ENCODE results near the gene SLC11A1.

The SLC11A1 gene

GRCh38 chr2:218430721-218431120, 48.6 kb downstream of the SLC11A1 start:
- TF ChIP-seq POLR2A (IDR thresholded peaks at IDR 0.05; ENCODE audit: low read depth, low read length), result no peak
- no peak for TF ChIP-seq POLR2AphosphoS5 (IDR thresholded peaks at IDR 0.05; ENCODE audit: low read depth, low read length)
- TF ChIP-seq TAF1 (IDR thresholded peaks at IDR 0.05; ENCODE audit: borderline replicate concordance, low read depth, low read length), result no peak
- DNase-seq (ENCODE audit: insufficient read length) (no peak), FAIRE-seq (no peak)

DNA sequence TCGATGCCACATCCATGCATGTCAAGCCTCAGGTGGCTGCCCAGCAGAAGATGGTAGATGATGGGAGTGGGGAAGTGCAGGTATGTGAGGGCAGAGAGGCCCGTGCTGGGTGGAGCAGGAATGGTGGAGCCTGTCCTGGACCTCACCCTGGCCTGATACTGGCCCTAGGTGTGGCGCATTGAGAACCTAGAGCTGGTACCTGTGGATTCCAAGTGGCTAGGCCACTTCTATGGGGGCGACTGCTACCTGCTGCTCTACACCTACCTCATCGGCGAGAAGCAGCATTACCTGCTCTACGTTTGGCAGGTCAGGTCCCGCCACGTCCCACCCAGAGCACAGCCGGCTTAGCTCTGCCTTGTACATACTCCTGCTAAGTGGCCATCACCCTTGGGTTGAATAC, 49.8 kb downstream of the SLC11A1 start:
- DNase-seq (ENCODE audit: insufficient read length) (no peak), FAIRE-seq (no peak)
- no peak for TF ChIP-seq POLR2A (IDR thresholded peaks at IDR 0.05; ENCODE audit: low read depth, low read length)
- TF ChIP-seq TAF1 (IDR thresholded peaks at IDR 0.05; ENCODE audit: borderline replicate concordance, low read depth, low read length), result no peak
- no peak for TF ChIP-seq POLR2AphosphoS5 (IDR thresholded peaks at IDR 0.05; ENCODE audit: low read depth, low read length)

GRCh38 chr2:218432676-218433365, 50.7 kb downstream of the SLC11A1 start:
- no peak for FAIRE-seq
- TF ChIP-seq POLR2AphosphoS5 (IDR thresholded peaks at IDR 0.05; ENCODE audit: low read depth, low read length) (no peak), TAF1 (IDR thresholded peaks at IDR 0.05; ENCODE audit: borderline replicate concordance, low read depth, low read length) (no peak), POLR2A (IDR thresholded peaks at IDR 0.05; ENCODE audit: low read depth, low read length) (no peak)
- no peak for DNase-seq (ENCODE audit: insufficient read length)

GRCh38 chr2:218434456-218434855, 52.4 kb downstream of the SLC11A1 start:
- no peak for TF ChIP-seq POLR2A (IDR thresholded peaks at IDR 0.05; ENCODE audit: low read depth, low read length)
- TF ChIP-seq POLR2AphosphoS5 (IDR thresholded peaks at IDR 0.05; ENCODE audit: low read depth, low read length), result no peak
- no peak for TF ChIP-seq TAF1 (IDR thresholded peaks at IDR 0.05; ENCODE audit: borderline replicate concordance, low read depth, low read length)
- FAIRE-seq (no peak), DNase-seq (ENCODE audit: insufficient read length) (no peak)

DNA sequence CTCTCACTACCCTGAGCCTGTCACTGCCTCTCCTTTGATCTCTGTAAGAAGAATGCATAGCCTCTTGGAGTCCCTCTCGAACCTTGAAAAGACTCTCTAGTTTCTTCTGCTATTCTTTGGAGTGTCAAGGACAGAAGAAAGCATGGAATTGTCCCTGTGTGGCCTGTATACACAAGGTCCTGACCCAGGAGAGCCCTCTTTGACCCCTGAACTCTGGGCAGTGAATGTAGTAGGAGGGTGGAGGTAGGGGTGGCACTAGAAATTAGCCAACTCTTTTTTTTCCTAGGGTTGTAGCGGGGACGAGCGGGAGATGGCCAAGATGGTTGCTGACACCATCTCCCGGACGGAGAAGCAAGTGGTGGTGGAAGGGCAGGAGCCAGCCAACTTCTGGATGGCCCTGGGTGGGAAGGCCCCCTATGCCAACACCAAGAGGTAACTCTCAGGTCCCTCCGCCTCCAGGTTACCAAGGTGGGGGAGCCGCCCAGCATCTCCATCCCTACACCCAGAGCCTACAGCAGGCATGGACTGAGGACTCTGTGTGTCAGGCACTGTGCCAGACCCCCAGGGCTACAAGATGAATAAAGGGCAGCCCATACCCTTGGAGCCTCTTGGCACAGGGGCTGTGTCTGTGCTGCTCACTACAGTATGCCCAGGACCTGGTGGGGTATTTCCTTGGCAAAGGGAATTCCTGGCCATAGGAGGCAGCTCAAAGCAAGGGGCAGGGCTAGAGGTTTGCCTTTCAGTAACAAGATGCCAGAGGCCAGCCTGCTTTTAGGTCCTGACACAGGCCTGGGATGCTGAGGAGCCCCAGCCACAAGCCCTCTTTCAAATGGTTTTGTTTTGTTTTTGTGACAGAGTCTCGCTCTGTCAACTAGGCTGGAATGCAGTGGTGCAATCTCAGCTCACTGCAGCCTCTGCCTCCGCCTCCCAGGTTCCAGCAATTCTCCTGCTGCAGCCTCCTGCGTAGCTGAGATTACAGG, 53.2 kb downstream of the SLC11A1 start:
- TF ChIP-seq POLR2A (IDR thresholded peaks at IDR 0.05; ENCODE audit: low read depth, low read length), result no peak
- no peak for TF ChIP-seq TAF1 (IDR thresholded peaks at IDR 0.05; ENCODE audit: borderline replicate concordance, low read depth, low read length)
- no peak for TF ChIP-seq POLR2AphosphoS5 (IDR thresholded peaks at IDR 0.05; ENCODE audit: low read depth, low read length)
- FAIRE-seq (no peak), DNase-seq (ENCODE audit: insufficient read length) (no peak)

DNA sequence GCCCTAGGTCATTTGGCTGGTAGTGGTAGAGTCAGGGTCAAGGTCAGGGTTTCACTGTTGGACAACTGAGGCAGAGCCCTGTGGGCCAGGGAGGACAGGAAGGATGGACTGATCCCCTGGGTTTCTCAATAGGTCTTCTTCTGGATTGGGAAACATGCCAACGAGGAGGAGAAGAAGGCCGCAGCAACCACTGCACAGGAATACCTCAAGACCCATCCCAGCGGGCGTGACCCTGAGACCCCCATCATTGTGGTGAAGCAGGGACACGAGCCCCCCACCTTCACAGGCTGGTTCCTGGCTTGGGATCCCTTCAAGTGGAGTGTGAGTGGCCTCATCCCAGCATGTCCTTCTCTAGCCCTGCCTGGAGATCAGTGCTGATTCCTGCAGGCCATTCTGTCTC, 54.9 kb downstream of the SLC11A1 start:
- DNase-seq (ENCODE audit: insufficient read length), result no peak
- no peak for FAIRE-seq
- TF ChIP-seq POLR2AphosphoS5 (IDR thresholded peaks at IDR 0.05; ENCODE audit: low read depth, low read length), result no peak
- TF ChIP-seq TAF1 (IDR thresholded peaks at IDR 0.05; ENCODE audit: borderline replicate concordance, low read depth, low read length), result no peak
- TF ChIP-seq POLR2A (IDR thresholded peaks at IDR 0.05; ENCODE audit: low read depth, low read length), result no peak

GRCh38 chr2:218437969-218438368, 55.9 kb downstream of the SLC11A1 start:
- DNase-seq (ENCODE audit: insufficient read length) (no peak), FAIRE-seq (no peak)
- no peak for TF ChIP-seq POLR2A (IDR thresholded peaks at IDR 0.05; ENCODE audit: low read depth, low read length)
- TF ChIP-seq POLR2AphosphoS5 (IDR thresholded peaks at IDR 0.05; ENCODE audit: low read depth, low read length), result no peak
- TF ChIP-seq TAF1 (IDR thresholded peaks at IDR 0.05; ENCODE audit: borderline replicate concordance, low read depth, low read length), result no peak

DNA sequence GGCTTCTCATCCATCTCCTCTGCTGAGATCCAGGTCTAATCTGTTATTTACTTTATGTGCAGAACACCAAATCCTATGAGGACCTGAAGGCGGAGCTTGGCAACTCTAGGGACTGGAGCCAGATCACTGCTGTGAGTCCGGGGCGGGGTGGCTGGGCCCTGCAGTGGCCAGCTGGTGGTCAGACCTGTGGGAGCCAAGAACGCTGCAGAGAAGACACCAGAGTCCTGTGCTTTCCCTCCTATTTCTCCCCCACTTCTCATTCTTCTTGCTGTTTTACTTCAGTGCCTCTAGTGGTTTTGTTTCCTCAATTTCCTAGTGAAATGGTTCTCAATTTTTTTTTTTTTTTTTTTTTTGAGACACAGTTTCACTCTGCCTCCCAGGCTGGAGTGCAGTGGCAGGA, 56.5 kb downstream of the SLC11A1 start:
- TF ChIP-seq TAF1 (IDR thresholded peaks at IDR 0.05; ENCODE audit: borderline replicate concordance, low read depth, low read length) (no peak), POLR2AphosphoS5 (IDR thresholded peaks at IDR 0.05; ENCODE audit: low read depth, low read length) (no peak), POLR2A (IDR thresholded peaks at IDR 0.05; ENCODE audit: low read depth, low read length) (no peak)
- FAIRE-seq (no peak), DNase-seq (ENCODE audit: insufficient read length) (no peak)

- DNase-seq (ENCODE audit: insufficient read length) (no peak), FAIRE-seq (no peak)
- TF ChIP-seq TAF1 (IDR thresholded peaks at IDR 0.05; ENCODE audit: borderline replicate concordance, low read depth, low read length) (no peak), POLR2AphosphoS5 (IDR thresholded peaks at IDR 0.05; ENCODE audit: low read depth, low read length) (no peak), POLR2A (IDR thresholded peaks at IDR 0.05; ENCODE audit: low read depth, low read length) (no peak)
These were observed 62.8 kb downstream of the SLC11A1 start for GRCh38 chr2:218444692-218445357.

DNA sequence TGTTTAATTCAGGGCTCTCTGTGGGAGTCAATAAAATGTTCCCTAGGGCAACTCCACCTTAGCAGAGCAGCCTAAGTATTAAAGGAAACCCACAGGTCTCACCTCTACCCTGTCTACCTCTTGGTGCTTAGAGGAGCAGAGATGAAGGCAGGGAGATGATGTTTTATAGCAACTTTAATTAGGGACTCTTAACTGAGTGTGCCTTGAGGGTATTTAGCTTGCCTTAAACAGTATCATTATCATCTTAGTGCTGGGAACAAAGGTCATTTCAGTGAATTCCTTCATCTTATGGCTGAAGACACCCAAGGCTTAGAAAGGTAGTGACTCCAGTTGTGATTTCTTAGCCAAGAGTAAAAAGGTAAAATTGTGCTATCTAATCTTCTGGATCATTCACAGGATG, 63.5 kb downstream of the SLC11A1 start:
- FAIRE-seq (no peak), DNase-seq (ENCODE audit: insufficient read length) (no peak)
- TF ChIP-seq POLR2A (IDR thresholded peaks at IDR 0.05; ENCODE audit: low read depth, low read length) (no peak), TAF1 (IDR thresholded peaks at IDR 0.05; ENCODE audit: borderline replicate concordance, low read depth, low read length) (no peak), POLR2AphosphoS5 (IDR thresholded peaks at IDR 0.05; ENCODE audit: low read depth, low read length) (no peak)
